SK-N-SH (cell line): ENCODE measurements around the gene DTX2.
"Not testable (repeated sequence)": the region's sequence is repeated elsewhere in the genome, so short reads cannot be mapped to it uniquely, and the experiment has no call there.

Experiments
- EP300 ChIP-seq, 2 experiments: IDR thresholded peaks; 2 replicates each; pipeline versions ENCODE4 v1.4.0 to v1.6.1; 2012; ENCODE audit warnings: borderline replicate concordance in 1 of 2, low read depth in 1 of 2, low read length in 1 of 2
- GATA2 ChIP-seq: sonication (generic); formaldehyde crosslinking; IDR thresholded peaks from 2 replicates; pipeline ENCODE4 v1.5.0; 2020; ENCODE audit warnings: mild to moderate bottlenecking, missing genetic modification reagents
- JUND ChIP-seq: IDR thresholded peaks from 2 replicates; pipeline ENCODE4 v1.4.0; 2012
- POLR2AphosphoS5 ChIP-seq: IDR thresholded peaks from 2 replicates; pipeline ENCODE4 v1.6.1; 2012; ENCODE audit warnings: low read depth, low read length
- TF ChIP-seq, protein P1 (sequence below): fragments of 200-600 bp; sonication (generic); IDR thresholded peaks from 2 replicates; pipeline ENCODE4 v1.6.1; 2017; ENCODE audit warnings: antibody characterized with exemption, mild to moderate bottlenecking, moderate library complexity
- TF ChIP-seq, protein P2 (sequence below): fragments of 150-350 bp; IDR thresholded peaks from 2 replicates; pipeline ENCODE4 v1.6.1; 2017; ENCODE audit warnings: antibody characterized with exemption, low read length, low read depth, borderline replicate concordance

DNA sequence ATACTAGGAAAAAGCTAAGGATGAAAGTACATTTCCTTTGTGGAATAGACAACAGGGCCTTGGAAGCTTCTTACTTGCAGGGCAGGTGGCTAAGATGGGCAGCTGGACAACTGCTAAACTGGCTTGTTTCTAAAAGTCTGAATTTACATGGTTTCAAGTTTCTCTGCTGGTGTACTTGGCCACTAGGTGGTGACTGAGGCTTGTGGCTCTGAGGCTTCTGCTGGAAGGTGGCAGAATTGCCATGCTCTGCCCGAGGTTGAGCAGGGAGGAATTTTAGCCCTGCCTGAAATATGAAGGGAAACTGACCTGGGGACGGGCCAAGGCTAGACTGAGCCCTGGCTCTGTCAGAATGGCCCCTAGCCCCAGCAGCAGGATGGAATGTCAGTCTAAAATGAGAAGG, 23.6 kb upstream of the DTX2 start:
- TF ChIP-seq JUND; GATA2 (CRISPR knock-in tag); EP300 (IDR thresholded peaks at IDR 0.05; ENCODE audit: borderline replicate concordance in 1 of 2, low read depth in 1 of 2, low read length in 1 of 2); POLR2AphosphoS5: not testable (repeated sequence)
- TF ChIP-seq, protein P1, sequence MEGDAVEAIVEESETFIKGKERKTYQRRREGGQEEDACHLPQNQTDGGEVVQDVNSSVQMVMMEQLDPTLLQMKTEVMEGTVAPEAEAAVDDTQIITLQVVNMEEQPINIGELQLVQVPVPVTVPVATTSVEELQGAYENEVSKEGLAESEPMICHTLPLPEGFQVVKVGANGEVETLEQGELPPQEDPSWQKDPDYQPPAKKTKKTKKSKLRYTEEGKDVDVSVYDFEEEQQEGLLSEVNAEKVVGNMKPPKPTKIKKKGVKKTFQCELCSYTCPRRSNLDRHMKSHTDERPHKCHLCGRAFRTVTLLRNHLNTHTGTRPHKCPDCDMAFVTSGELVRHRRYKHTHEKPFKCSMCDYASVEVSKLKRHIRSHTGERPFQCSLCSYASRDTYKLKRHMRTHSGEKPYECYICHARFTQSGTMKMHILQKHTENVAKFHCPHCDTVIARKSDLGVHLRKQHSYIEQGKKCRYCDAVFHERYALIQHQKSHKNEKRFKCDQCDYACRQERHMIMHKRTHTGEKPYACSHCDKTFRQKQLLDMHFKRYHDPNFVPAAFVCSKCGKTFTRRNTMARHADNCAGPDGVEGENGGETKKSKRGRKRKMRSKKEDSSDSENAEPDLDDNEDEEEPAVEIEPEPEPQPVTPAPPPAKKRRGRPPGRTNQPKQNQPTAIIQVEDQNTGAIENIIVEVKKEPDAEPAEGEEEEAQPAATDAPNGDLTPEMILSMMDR, result peak; percentile 78
- TF ChIP-seq, protein P2, sequence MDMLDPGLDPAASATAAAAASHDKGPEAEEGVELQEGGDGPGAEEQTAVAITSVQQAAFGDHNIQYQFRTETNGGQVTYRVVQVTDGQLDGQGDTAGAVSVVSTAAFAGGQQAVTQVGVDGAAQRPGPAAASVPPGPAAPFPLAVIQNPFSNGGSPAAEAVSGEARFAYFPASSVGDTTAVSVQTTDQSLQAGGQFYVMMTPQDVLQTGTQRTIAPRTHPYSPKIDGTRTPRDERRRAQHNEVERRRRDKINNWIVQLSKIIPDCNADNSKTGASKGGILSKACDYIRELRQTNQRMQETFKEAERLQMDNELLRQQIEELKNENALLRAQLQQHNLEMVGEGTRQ, result not testable (repeated sequence)
